ENCODE results near the gene KIAA0753. TPM values are rescaled to one million over a fixed set of nuclear protein-coding genes. Genes with fewer than 3 reads are reported as not detected.

KIAA0753 gene
- total and polyA plus RNA-seq, 2 of the 4 experiments (the other 2 are of a cell fraction), result 10.2 to 17.6 TPM

GRCh38 chr17:6681671-6682070 lies 41.2 kb upstream of the KIAA0753 start:
- Histone ChIP-seq H3K18ac (ENCODE audit: low read depth, low read length) (no peak overlapping the region), H2BK5ac (ENCODE audit: low read depth, low read length, poor library complexity, severe bottlenecking) (no peak overlapping the region), H2AK5ac (ENCODE audit: low read depth, low read length) (no peak overlapping the region), H3K9me3 (ENCODE audit: control insufficient read depth, insufficient read depth, low read length) (no peaks in the 10 kb centered on the region), H2AFZ (replicated peaks; ENCODE audit: low read length, poor library complexity) (no peak overlapping the region), H3K9ac (ENCODE audit: low read depth, low read length) (no peak overlapping the region), H3K56ac (ENCODE audit: extremely low read depth, insufficient read depth, low read length) (no peak overlapping the region), H3K4me2 (ENCODE audit: low read depth, low read length) (no peak overlapping the region), H3K4ac (ENCODE audit: low read depth, low read length) (no peak overlapping the region), H3K27me3 (ENCODE audit: control insufficient read depth, insufficient read depth, low read length) (peaks cover 19% of the 10 kb centered on the region), H4K5ac (ENCODE audit: low read depth, low read length) (no peak overlapping the region), H2BK120ac (ENCODE audit: low read depth, low read length) (no peak overlapping the region), H3K79me1 (ENCODE audit: low read depth in 1 of 2, low read length in 2 of 2) (no peaks in the 10 kb centered on the region), H3K27ac (ENCODE audit: insufficient read depth, low read length) (no peak overlapping the region), H4K8ac (ENCODE audit: low read depth in 2 of 2, low read length in 2 of 2) (no peak overlapping the region), H2AK9ac (replicated peaks; ENCODE audit: low read depth, low read length, poor library complexity) (no peak overlapping the region), H3K9me1 (ENCODE audit: insufficient read depth, low read length) (no peaks in the 10 kb centered on the region), H3K4me3 (ENCODE audit: insufficient read depth, low read depth, low read length) (no peak overlapping the region), H3K36me3 (ENCODE audit: control insufficient read depth, insufficient read depth, low read length) (no peaks in the 10 kb centered on the region), H2BK20ac (ENCODE audit: low read depth, low read length) (no peak overlapping the region), H3K4me1 (ENCODE audit: control insufficient read depth, insufficient read depth, low read length) (no peaks in the 10 kb centered on the region), H3K23ac (ENCODE audit: low read depth, low read length) (no peak overlapping the region), H2BK15ac (ENCODE audit: low read depth, low read length) (no peak overlapping the region), H4K20me1 (ENCODE audit: insufficient read depth, low read length) (no peaks in the 10 kb centered on the region), H4K91ac (ENCODE audit: insufficient read depth, low read depth, low read length) (no peak overlapping the region), H3K14ac (replicated peaks; ENCODE audit: low read depth, low read length) (no peak overlapping the region)
- intact Hi-C loops (cut with micrococcal nuclease) (no loop called here), dilution Hi-C loops (cut with HindIII; ENCODE audit: low sequenced_read_pairs, unreplicated experiment) (no loop called here), in situ Hi-C loops (cut with MboI; ENCODE audit: low sequenced_read_pairs) (no loop called here)
- WGBS, 2 experiments (ENCODE audit: extremely low coverage in 2 of 2, insufficient read length in 1 of 2), result 30% methylated on average over 2 of the region's 5 CpGs; no CpG with 5 or more reads in 1 of the 2 experiments
- no TSS peak for BruUV-seq (replicated peaks)
- TF ChIP-seq MAZ (IDR thresholded peaks at IDR 0.05; ENCODE audit: borderline replicate concordance, low read depth, low read length), result no peak
- no peak for TF ChIP-seq RAD21 (IDR thresholded peaks at IDR 0.05; ENCODE audit: low read length)
- TF ChIP-seq POLR2A (IDR thresholded peaks at IDR 0.05; ENCODE audit: low read depth, low read length), result no peak
- no peak for TF ChIP-seq MXI1 (IDR thresholded peaks at IDR 0.05; ENCODE audit: borderline replicate concordance, low read depth, low read length)
- TF ChIP-seq BHLHE40 (IDR thresholded peaks at IDR 0.05; ENCODE audit: low read depth, low read length), result no peak
- TF ChIP-seq CTCF (conservative IDR thresholded peaks at IDR 0.05; ENCODE audit: low read depth, low read length), result no peak
- TF ChIP-seq SMC3 (IDR thresholded peaks at IDR 0.05; ENCODE audit: low read depth, low read length), result no peak
- DNase-seq (no peak), ATAC-seq (ENCODE audit: low read depth) (no peak)
- ChIA-PET CTCF (no interaction called here), POLR2A (ENCODE audit: unreplicated experiment) (no interaction called here)
